GM21423 (cell line): ENCODE results near the gene TAMALIN.
A peak's percentile ranks its signal among the peaks of the same experiment; 100 is the strongest.

Source experiments
- ATAC-seq: cut with Tn5 transposase; IDR thresholded peaks from one replicate; pipeline ENCODE4 v1.9.1; 2021; ENCODE audit warnings: mild to moderate bottlenecking, moderate library complexity; ENCODE audit not compliant: unreplicated experiment

TAMALIN gene

GRCh38 chr12:51980809-51981127 lies 26.0 kb upstream of the TAMALIN start:
- ATAC-seq: no peak

- ATAC-seq: no peak
Measured at GRCh38 chr12:51984657-51985056, 22.1 kb upstream of the TAMALIN start.

- ATAC-seq: no peak
Measured at GRCh38 chr12:51985154-51985835, 21.5 kb upstream of the TAMALIN start.

GRCh38 chr12:51986834-51987233 lies 19.9 kb upstream of the TAMALIN start:
- no peak for ATAC-seq

GRCh38 chr12:51992246-51992645 lies 14.5 kb upstream of the TAMALIN start:
- ATAC-seq: no peak

GRCh38 chr12:51994539-51994820 lies 12.3 kb upstream of the TAMALIN start:
- ATAC-seq: no peak

- no peak for ATAC-seq
Measured at GRCh38 chr12:51994959-51995358, 11.8 kb upstream of the TAMALIN start.

- no peak for ATAC-seq
Measured at GRCh38 chr12:51997136-51997535, 9.6 kb upstream of the TAMALIN start.

- ATAC-seq: no peak
Measured at GRCh38 chr12:52003016-52003550, 3.7 kb upstream of the TAMALIN start.

GRCh38 chr12:52003591-52003990 lies 3.2 kb upstream of the TAMALIN start:
- no peak for ATAC-seq

- no peak for ATAC-seq
Measured at GRCh38 chr12:52004042-52004648, 2.6 kb upstream of the TAMALIN start.

GRCh38 chr12:52005218-52005902 lies 1.4 kb upstream of the TAMALIN start:
- no peak for ATAC-seq

GRCh38 chr12:52005903-52006703 lies 643 bp upstream of the TAMALIN start:
- ATAC-seq: peak; percentile 66

GRCh38 chr12:52007158-52007921 lies 594 bp downstream of the TAMALIN start:
- no peak for ATAC-seq

GRCh38 chr12:52007982-52008510 lies 1.3 kb downstream of the TAMALIN start:
- no peak for ATAC-seq

- no peak for ATAC-seq
Measured at GRCh38 chr12:52009081-52009751, 2.5 kb downstream of the TAMALIN start.

- no peak for ATAC-seq
Measured at GRCh38 chr12:52010152-52010622, 3.4 kb downstream of the TAMALIN start.

GRCh38 chr12:52010692-52011601 lies 4.2 kb downstream of the TAMALIN start:
- ATAC-seq: no peak
